ENCODE data around the gene ARHGAP44. TPM values are rescaled to one million over a fixed set of nuclear protein-coding genes. Genes with fewer than 3 reads are reported as not detected.

ARHGAP44 gene
- total RNA-seq, 1 donor from 2014 or later: 7.2 TPM

DNA sequence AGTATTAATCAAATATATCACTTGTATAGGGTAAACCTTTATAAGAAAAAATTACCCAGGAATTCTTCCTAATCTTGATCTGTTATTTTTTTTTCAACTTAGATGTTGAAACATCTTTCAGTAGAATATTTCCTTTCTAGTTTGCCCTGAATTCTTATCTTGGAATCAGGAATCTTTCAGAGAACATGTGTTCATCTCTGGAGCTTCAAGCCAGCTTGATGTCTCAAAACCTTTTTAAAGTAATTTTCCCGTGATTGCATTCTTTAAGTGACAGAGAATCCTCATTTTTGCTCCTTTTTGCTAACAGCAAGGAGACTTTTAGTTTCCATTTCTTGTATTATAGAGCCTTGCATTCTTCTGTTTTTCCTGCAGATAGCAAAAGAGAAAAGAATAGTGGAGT is 137.7 kb downstream of the ARHGAP44 start:
- peaks cover 2% of the 10 kb centered on the region for H3K36me3 Mint-ChIP-seq (ENCODE audit: unreplicated experiment)

DNA sequence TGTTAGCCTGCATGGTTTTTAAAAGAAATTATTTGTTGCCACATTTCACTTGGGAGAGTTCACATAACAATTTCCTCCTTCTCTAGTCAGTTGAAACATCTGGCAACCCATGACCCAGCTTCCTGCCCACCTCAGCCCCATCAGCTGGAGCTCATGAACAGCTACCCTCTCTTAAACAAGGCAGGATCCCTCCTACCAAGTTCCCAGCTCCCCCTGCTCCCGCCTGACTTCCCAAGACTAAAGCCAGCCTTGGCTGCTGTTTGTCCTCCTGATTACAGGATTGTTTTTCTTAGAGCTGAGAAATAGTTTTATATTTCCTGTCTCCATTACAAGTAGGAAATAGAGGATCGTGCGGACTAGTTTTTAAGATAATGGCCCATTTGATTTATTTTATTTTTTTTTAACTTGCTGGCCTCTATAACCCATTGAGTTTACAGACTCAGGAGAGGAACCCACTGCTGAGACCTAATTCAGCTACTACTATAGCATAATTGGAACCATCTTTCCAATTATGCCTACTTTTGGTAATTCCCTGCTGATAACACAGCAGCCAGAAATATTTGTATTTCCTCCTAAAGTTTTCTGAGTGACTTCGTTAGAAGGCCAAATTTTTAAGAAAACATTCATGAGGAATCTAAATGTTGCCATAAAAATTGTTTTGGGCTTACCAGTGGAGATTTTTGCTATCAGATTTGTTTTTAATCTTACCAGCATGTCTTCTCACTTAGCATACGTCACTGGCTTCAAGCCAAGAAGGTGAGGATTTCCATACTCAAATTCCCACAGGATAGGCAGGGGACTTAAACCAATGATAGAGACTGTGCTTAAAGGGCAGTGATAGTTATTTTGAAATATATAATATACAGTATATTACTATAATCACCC is 138.5 kb downstream of the ARHGAP44 start:
- Mint-ChIP-seq H3K27ac (ENCODE audit: unreplicated experiment) (peak overlapping the region; percentile 85), H3K4me1 (ENCODE audit: unreplicated experiment) (peaks cover 15% of the 10 kb centered on the region), H3K27me3 (ENCODE audit: unreplicated experiment) (no peaks in the 10 kb centered on the region), H3K9me3 (ENCODE audit: unreplicated experiment) (peaks cover 3% of the 10 kb centered on the region), H3K4me3 (ENCODE audit: unreplicated experiment) (peak overlapping the region; percentile 43), H3K36me3 (ENCODE audit: unreplicated experiment) (peaks cover 2% of the 10 kb centered on the region)
- DNase-seq (ENCODE audit: extremely low spot score, unreplicated experiment): no peak
- TF ChIP-seq, protein P1, sequence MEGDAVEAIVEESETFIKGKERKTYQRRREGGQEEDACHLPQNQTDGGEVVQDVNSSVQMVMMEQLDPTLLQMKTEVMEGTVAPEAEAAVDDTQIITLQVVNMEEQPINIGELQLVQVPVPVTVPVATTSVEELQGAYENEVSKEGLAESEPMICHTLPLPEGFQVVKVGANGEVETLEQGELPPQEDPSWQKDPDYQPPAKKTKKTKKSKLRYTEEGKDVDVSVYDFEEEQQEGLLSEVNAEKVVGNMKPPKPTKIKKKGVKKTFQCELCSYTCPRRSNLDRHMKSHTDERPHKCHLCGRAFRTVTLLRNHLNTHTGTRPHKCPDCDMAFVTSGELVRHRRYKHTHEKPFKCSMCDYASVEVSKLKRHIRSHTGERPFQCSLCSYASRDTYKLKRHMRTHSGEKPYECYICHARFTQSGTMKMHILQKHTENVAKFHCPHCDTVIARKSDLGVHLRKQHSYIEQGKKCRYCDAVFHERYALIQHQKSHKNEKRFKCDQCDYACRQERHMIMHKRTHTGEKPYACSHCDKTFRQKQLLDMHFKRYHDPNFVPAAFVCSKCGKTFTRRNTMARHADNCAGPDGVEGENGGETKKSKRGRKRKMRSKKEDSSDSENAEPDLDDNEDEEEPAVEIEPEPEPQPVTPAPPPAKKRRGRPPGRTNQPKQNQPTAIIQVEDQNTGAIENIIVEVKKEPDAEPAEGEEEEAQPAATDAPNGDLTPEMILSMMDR (IDR thresholded peaks at IDR 0.05): no peak

More for the DNA sequence above, 137.7 kb downstream of the ARHGAP44 start:
- Mint-ChIP-seq H3K9me3 (ENCODE audit: unreplicated experiment) (no peaks in the 10 kb centered on the region), H3K4me1 (ENCODE audit: unreplicated experiment) (peaks cover 15% of the 10 kb centered on the region), H3K27me3 (ENCODE audit: unreplicated experiment) (no peaks in the 10 kb centered on the region), H3K27ac (ENCODE audit: unreplicated experiment) (peak overlapping the region; percentile 85), H3K4me3 (ENCODE audit: unreplicated experiment) (no peak overlapping the region)
- no peak for DNase-seq (ENCODE audit: extremely low spot score, unreplicated experiment)
- TF ChIP-seq, protein P1 (IDR thresholded peaks at IDR 0.05): no peak

DNA sequence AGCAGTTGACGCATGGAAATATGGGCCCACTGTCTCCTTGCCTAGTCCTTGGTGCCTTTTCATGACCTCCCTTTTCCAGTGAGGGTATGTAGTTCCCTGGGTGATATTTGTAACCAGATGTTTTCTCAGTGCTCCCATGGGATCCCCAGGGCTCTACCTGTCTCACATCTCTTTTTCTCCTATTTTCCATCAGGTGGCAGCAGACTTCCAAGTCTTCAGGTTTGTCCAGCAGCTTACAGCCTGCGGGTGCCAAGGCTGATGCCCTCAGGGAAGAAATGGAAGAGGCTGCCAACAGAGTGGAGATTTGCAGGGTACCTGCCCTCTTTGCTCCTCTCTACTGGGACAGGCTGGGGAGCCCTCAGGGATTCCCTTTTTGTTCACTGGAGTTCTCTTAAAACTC is 139.4 kb downstream of the ARHGAP44 start:
- peaks cover 8% of the 10 kb centered on the region for H3K9me3 Mint-ChIP-seq (ENCODE audit: unreplicated experiment)
- H3K4me3 Mint-ChIP-seq (ENCODE audit: unreplicated experiment): no peak overlapping the region
- peaks cover 15% of the 10 kb centered on the region for H3K4me1 Mint-ChIP-seq (ENCODE audit: unreplicated experiment)
- no peak for DNase-seq (ENCODE audit: extremely low spot score, unreplicated experiment)
- H3K36me3 Mint-ChIP-seq (ENCODE audit: unreplicated experiment): peaks cover 2% of the 10 kb centered on the region
- no peak overlapping the region for H3K27ac Mint-ChIP-seq (ENCODE audit: unreplicated experiment)
- TF ChIP-seq, protein P1 (IDR thresholded peaks at IDR 0.05): no peak
- no peaks in the 10 kb centered on the region for H3K27me3 Mint-ChIP-seq (ENCODE audit: unreplicated experiment)

DNA sequence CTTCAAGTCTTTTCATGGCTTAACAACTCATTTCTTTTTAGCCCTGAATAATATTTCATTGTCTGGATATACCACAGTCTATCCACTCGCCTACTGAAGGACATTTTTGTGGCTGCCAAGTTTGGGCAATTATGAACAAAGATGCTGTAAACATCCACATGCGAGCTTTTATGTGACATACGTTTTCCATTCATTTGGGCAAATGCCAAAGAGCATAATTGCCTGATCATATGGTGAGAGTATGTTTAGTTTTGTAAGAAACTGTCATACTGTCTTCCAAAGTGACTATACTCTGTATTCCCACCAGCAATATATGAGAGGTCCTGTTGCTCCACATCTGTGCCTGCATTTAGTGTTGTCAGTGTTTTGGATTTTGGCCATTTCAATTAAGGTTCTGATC is 147.2 kb downstream of the ARHGAP44 start:
- Mint-ChIP-seq H3K27me3 (ENCODE audit: unreplicated experiment) (no peaks in the 10 kb centered on the region), H3K36me3 (ENCODE audit: unreplicated experiment) (peaks cover 2% of the 10 kb centered on the region), H3K27ac (ENCODE audit: unreplicated experiment) (no peak overlapping the region), H3K4me1 (ENCODE audit: unreplicated experiment) (no peaks in the 10 kb centered on the region), H3K4me3 (ENCODE audit: unreplicated experiment) (no peak overlapping the region), H3K9me3 (ENCODE audit: unreplicated experiment) (peaks cover 17% of the 10 kb centered on the region)
- DNase-seq (ENCODE audit: extremely low spot score, unreplicated experiment): no peak
- TF ChIP-seq, protein P1 (IDR thresholded peaks at IDR 0.05): no peak

DNA sequence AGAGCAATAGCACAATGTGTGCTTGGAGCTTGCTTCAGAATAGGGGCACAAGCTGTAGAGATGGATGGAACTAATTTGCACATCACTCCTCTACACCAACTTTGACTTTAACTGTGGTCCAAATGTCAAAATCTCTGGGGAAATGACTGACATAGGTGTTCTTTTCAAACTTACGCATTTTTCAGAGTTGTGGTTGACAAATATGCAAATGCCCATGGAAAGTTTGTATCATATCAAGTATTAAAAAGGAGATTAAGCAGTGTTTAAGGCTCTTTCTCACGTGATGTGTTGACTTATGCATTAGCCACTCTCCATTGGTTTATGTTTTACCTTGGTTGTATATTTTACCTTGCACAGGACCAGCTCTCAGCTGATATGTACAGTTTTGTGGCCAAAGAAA is 151.4 kb downstream of the ARHGAP44 start:
- Mint-ChIP-seq H3K27me3 (ENCODE audit: unreplicated experiment) (no peaks in the 10 kb centered on the region), H3K4me1 (ENCODE audit: unreplicated experiment) (no peaks in the 10 kb centered on the region), H3K4me3 (ENCODE audit: unreplicated experiment) (no peak overlapping the region), H3K9me3 (ENCODE audit: unreplicated experiment) (peaks cover under 1% of the 10 kb centered on the region), H3K36me3 (ENCODE audit: unreplicated experiment) (no peaks in the 10 kb centered on the region), H3K27ac (ENCODE audit: unreplicated experiment) (no peak overlapping the region)
- TF ChIP-seq, protein P1 (IDR thresholded peaks at IDR 0.05): no peak
- no peak for DNase-seq (ENCODE audit: extremely low spot score, unreplicated experiment)
